Measurements from ENCODE around the gene SLC35F3.

GRCh38 chr1:233879841-233880240 is 24.6 kb upstream of the SLC35F3 start:
- TF ChIP-seq YY1 (IDR thresholded peaks at IDR 0.05) (no peak), CTCF (IDR thresholded peaks at IDR 0.05; ENCODE audit: low read depth, low read length, missing input control) (no peak), REST (IDR thresholded peaks at IDR 0.05) (no peak), EGR1 (IDR thresholded peaks at IDR 0.05; ENCODE audit: low read depth in 2 of 2) (no peak), GABPA (IDR thresholded peaks at IDR 0.05 in 1 of 2, conservative IDR thresholded peaks at IDR 0.05 in 1 of 2) (no peak)
